ENCODE measurements around the gene SH3GL3.

The SH3GL3 gene

DNA sequence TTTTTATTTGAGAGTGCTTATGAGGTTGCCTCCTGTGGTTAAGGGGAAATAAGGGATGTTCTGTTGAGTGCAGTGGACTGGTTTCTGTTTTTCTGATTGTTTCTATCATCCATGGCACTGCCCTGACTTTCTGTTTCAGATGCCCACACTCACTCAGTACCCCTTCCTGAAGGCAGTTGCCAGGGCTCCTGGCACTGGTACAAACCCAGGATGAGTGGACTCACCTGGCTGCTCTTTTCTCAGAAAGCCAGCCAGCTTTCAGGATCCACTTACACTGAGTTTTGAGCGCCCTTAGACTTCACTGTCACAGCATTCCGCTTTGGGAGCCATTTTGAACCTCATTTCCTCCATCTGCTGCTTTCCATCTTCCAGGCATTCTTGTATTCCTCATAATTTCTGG, 150.9 kb downstream of the SH3GL3 start:
- Histone ChIP-seq H3K9me3 (ENCODE audit: control insufficient read depth in 5 of 5, low read length in 5 of 5) (no peaks in the 10 kb centered on the region), H3K4me1 (ENCODE audit: control insufficient read depth in 5 of 5, insufficient read depth in 5 of 5, low read length in 5 of 5) (no peaks in the 10 kb centered on the region), H3K9ac (ENCODE audit: low read length in 5 of 5) (no peak overlapping the region), H3K4me3 (ENCODE audit: low read depth in 1 of 5, low read length in 5 of 5) (no peak overlapping the region), H3K36me3 (ENCODE audit: control insufficient read depth in 5 of 5, insufficient read depth in 5 of 5, low read length in 5 of 5) (no peaks in the 10 kb centered on the region), H3K27me3 (ENCODE audit: control insufficient read depth in 5 of 5, insufficient read depth in 4 of 5, low read length in 5 of 5) (no peaks in the 10 kb centered on the region), H3K27ac (ENCODE audit: low read depth, low read length) (no peak overlapping the region)

DNA sequence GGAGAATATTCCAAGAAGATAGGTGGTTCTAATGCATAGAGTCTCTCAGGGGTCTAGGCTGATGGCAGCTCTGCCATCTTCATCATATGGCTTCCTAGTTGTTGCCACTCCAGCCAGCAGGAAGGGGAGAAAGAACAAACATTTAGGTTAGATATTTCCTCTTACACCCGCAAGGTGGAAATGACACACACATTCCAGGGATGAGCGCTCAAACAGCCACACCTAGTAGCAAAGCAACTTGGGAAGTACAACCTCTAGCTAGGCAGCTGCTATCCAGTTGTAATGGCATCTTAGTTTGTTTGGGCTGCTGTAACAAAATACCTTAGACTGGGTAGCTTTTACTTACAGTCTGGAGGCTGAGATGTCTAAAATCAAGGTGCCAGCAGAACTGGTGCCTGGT, 154.9 kb downstream of the SH3GL3 start:
- no peaks in the 10 kb centered on the region for H3K9me3 ChIP-seq (ENCODE audit: control insufficient read depth in 5 of 5, low read length in 5 of 5)
- H3K4me3 ChIP-seq (ENCODE audit: low read depth in 1 of 5, low read length in 5 of 5), result no peak overlapping the region
- no peaks in the 10 kb centered on the region for H3K36me3 ChIP-seq (ENCODE audit: control insufficient read depth in 5 of 5, insufficient read depth in 5 of 5, low read length in 5 of 5)
- H3K27ac ChIP-seq (ENCODE audit: low read depth, low read length), result no peak overlapping the region
- peaks cover 3 to 12% (median 12%) of the 10 kb centered on the region in 5 donors for H3K4me1 ChIP-seq (ENCODE audit: control insufficient read depth in 5 of 5, insufficient read depth in 5 of 5, low read length in 5 of 5)
- H3K27me3 ChIP-seq (ENCODE audit: control insufficient read depth in 5 of 5, insufficient read depth in 4 of 5, low read length in 5 of 5), result no peaks in the 10 kb centered on the region
- no peak overlapping the region for H3K9ac ChIP-seq (ENCODE audit: low read length in 5 of 5)

DNA sequence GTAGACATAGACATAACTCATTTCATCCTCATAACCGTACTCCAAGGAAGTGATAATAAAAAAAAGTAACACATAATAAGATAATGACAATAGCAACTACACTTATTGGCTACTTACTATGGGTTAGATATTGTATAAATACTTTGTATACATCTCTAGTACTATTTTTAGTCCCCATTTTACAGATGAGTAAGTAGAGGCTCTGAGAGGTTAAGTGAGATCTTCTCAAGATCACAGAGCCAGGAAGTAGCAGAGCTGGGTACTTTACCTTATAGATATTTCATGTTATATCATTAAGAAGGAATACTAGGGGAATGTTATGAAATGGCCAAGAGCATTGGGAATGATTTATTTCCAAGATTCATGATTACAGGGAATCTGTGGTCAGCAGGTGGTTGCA, 157.4 kb downstream of the SH3GL3 start:
- Histone ChIP-seq H3K4me1 (ENCODE audit: control insufficient read depth in 5 of 5, insufficient read depth in 5 of 5, low read length in 5 of 5) (peaks cover 3 to 12% (median 12%) of the 10 kb centered on the region in 5 donors), H3K36me3 (ENCODE audit: control insufficient read depth in 5 of 5, insufficient read depth in 5 of 5, low read length in 5 of 5) (no peaks in the 10 kb centered on the region), H3K4me3 (ENCODE audit: low read depth in 1 of 5, low read length in 5 of 5) (no peak overlapping the region), H3K9ac (ENCODE audit: low read length in 5 of 5) (no peak overlapping the region), H3K27ac (ENCODE audit: low read depth, low read length) (no peak overlapping the region), H3K27me3 (ENCODE audit: control insufficient read depth in 5 of 5, insufficient read depth in 4 of 5, low read length in 5 of 5) (no peaks in the 10 kb centered on the region), H3K9me3 (ENCODE audit: control insufficient read depth in 5 of 5, low read length in 5 of 5) (no peaks in the 10 kb centered on the region)

DNA sequence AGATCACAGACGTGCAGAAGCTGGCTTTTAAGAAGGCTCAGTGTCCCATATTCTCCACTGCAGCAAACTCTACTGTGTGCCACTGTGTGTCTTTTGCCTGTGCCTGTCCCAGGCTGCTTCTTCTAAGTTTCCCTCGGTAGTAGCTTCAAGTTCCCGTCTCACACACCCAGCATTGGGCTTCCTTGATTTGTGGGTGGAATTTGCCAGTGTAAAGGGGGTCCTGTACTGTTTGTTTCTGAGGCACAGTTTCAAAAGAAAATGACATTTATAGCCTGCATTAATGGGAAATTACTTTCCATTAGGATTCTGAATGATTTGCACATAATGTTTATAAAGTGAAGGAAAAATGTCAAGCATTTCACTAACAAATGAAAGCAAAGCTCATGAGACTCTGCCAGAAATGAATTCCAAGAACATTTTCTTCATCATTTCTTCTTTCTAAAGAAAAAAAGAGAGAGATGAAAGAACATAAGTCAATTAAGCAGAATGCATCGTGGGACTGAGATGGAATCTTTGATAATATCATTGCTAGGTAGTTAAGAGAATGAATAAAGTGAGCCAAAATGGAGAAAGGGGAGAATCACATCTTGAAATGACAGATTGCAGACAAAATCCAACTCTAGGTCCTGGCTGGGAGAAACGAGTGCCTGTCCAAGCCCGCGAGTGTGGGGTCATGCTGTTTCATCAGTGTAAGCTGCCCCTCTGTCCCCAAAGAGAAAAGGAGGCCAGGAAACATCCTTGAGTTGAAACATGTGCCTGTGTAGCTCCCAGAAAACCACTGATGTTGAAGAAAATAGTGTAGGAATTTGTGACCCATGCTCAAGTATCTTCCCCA, 158.2 kb downstream of the SH3GL3 start:
- Histone ChIP-seq H3K9ac (ENCODE audit: low read length in 5 of 5) (no peak overlapping the region), H3K27me3 (ENCODE audit: control insufficient read depth in 5 of 5, insufficient read depth in 4 of 5, low read length in 5 of 5) (no peaks in the 10 kb centered on the region), H3K4me1 (ENCODE audit: control insufficient read depth in 5 of 5, insufficient read depth in 5 of 5, low read length in 5 of 5) (peaks cover 3 to 12% (median 12%) of the 10 kb centered on the region in 5 donors), H3K27ac (ENCODE audit: low read depth, low read length) (no peak overlapping the region), H3K4me3 (ENCODE audit: low read depth in 1 of 5, low read length in 5 of 5) (peak overlapping the region in 2 of 5 donors; percentile 8 to 49), H3K36me3 (ENCODE audit: control insufficient read depth in 5 of 5, insufficient read depth in 5 of 5, low read length in 5 of 5) (no peaks in the 10 kb centered on the region), H3K9me3 (ENCODE audit: control insufficient read depth in 5 of 5, low read length in 5 of 5) (no peaks in the 10 kb centered on the region)

DNA sequence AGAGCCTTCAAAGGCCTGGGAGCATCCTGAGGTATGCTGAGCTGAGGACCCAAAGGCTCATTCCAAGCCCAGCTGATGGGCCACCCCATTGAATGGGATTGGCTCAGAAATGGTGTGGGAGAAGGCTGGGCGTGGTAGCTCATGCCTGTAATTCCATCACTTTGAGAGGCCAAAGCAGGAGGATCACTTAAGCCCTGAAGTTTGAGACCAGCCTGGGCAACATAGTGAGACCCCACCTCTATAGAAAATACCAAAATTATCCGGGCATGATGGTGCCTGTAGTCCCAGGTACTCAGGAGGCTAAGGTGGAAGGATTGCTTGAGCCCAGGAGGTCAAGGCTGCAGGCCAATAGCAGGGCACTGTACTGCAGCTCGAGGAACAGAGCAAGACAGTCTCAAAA, 163.0 kb downstream of the SH3GL3 start:
- Histone ChIP-seq H3K9ac (ENCODE audit: low read length in 5 of 5) (no peak overlapping the region), H3K36me3 (ENCODE audit: control insufficient read depth in 5 of 5, insufficient read depth in 5 of 5, low read length in 5 of 5) (no peaks in the 10 kb centered on the region), H3K9me3 (ENCODE audit: control insufficient read depth in 5 of 5, low read length in 5 of 5) (no peaks in the 10 kb centered on the region), H3K4me1 (ENCODE audit: control insufficient read depth in 5 of 5, insufficient read depth in 5 of 5, low read length in 5 of 5) (peaks cover 0 to 20% (median 6%) of the 10 kb centered on the region in 5 donors), H3K27ac (ENCODE audit: low read depth, low read length) (no peak overlapping the region), H3K4me3 (ENCODE audit: low read depth in 1 of 5, low read length in 5 of 5) (no peak overlapping the region), H3K27me3 (ENCODE audit: control insufficient read depth in 5 of 5, insufficient read depth in 4 of 5, low read length in 5 of 5) (no peaks in the 10 kb centered on the region)

DNA sequence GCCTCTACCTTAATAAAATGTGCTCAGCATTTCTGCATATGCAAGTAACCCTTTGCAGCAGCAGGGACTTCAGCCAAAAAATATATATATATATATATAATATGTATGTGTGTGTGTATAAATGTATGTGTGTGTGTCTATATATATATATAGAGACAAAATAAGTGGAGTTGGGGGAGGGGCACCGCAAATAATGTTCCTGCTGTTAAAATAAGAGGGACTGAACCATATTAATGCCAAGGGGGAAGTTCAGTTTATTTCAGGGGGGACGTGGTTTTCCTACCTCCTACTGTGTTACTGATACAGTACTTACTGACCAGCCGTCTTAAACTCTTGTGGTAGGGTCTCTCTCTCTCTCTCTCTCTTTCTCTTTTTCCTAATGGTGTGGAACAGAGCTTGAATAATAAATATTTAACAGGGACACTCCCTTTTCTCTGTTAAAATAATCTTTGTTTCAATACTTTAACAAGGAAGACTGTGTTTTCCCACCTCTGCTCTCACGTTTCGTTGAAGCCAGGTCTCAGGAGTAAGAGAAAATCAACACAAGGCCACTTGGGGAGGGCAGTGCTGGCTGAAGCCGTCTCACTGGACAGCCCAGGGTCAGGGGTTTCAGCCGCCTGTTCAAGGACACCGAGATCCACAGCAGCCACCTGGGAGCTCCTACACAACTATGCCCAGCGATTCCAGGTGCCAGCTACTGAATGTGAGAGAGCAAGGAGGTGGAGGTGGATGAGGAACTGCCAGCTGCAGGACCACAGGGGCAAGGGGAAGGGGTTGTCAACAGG, 164.0 kb downstream of the SH3GL3 start:
- Histone ChIP-seq H3K27me3 (ENCODE audit: control insufficient read depth in 5 of 5, insufficient read depth in 4 of 5, low read length in 5 of 5) (no peaks in the 10 kb centered on the region), H3K36me3 (ENCODE audit: control insufficient read depth in 5 of 5, insufficient read depth in 5 of 5, low read length in 5 of 5) (no peaks in the 10 kb centered on the region), H3K4me3 (ENCODE audit: low read depth in 1 of 5, low read length in 5 of 5) (no peak overlapping the region), H3K27ac (ENCODE audit: low read depth, low read length) (no peak overlapping the region), H3K4me1 (ENCODE audit: control insufficient read depth in 5 of 5, insufficient read depth in 5 of 5, low read length in 5 of 5) (peaks cover 0 to 14% (median 0%) of the 10 kb centered on the region in 5 donors), H3K9ac (ENCODE audit: low read length in 5 of 5) (no peak overlapping the region), H3K9me3 (ENCODE audit: control insufficient read depth in 5 of 5, low read length in 5 of 5) (no peaks in the 10 kb centered on the region)

DNA sequence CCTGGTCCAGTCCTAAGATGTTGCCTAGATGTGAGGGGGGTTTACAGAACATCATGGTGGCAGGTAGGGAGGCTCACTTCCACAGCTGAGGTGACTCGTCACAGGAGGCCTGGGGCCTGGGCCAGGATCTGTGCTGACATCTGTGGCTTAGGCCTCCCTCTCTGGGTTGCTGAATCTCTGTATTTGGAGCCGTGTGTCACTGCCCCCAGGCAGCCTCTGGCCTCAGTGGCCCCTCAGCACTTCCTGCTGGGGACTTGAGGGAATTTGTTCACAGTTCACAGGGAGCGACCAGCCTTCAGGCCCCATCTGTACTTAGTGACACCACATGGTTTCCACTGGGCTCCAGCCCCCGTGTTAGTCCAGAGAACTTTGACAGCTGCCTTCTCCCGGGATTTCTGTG, 165.1 kb downstream of the SH3GL3 start:
- H3K9ac ChIP-seq (ENCODE audit: low read length in 5 of 5), result no peak overlapping the region
- H3K4me3 ChIP-seq (ENCODE audit: low read depth in 1 of 5, low read length in 5 of 5), result no peak overlapping the region
- no peaks in the 10 kb centered on the region for H3K27me3 ChIP-seq (ENCODE audit: control insufficient read depth in 5 of 5, insufficient read depth in 4 of 5, low read length in 5 of 5)
- H3K36me3 ChIP-seq (ENCODE audit: control insufficient read depth in 5 of 5, insufficient read depth in 5 of 5, low read length in 5 of 5), result no peaks in the 10 kb centered on the region
- no peak overlapping the region for H3K27ac ChIP-seq (ENCODE audit: low read depth, low read length)
- H3K4me1 ChIP-seq (ENCODE audit: control insufficient read depth in 5 of 5, insufficient read depth in 5 of 5, low read length in 5 of 5), result peaks cover 0 to 14% (median 0%) of the 10 kb centered on the region in 5 donors
- H3K9me3 ChIP-seq (ENCODE audit: control insufficient read depth in 5 of 5, low read length in 5 of 5), result no peaks in the 10 kb centered on the region

DNA sequence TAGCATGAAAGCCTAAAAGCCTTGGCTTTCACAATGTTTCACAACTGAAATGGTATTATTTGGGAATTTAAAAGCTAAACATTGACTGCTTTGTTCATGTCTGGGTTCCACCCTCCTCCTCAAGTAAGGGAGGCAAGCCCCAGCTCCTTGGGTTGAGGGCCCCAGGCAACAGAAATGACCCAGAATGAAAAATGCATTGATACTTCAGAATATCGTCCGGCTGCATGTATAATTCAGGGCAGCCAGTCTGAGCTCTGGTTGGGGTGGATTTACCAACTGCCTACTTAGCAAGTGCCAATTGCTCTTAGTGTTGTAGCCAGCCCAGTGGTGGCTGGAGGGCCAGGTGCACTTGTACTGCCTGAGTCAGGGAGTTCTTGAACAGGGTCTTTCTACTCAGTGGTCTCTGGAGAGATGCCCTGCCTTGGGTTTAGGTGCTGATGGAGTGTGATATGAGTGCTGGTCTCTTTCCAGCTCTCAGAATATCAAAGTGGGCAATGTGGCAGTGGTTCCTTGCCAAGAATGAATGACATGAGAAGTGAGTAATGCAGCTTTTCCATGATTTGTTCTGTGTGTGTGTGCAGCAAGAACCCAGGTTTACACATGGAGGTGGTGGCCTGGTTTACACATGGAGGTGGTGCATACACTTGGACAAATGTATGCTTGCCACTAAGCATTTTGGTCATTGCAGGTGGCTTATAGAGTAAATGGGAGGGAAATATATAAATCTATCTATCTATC, 165.9 kb downstream of the SH3GL3 start:
- Histone ChIP-seq H3K4me1 (ENCODE audit: control insufficient read depth in 5 of 5, insufficient read depth in 5 of 5, low read length in 5 of 5) (peaks cover 0 to 14% (median 2%) of the 10 kb centered on the region in 5 donors), H3K27me3 (ENCODE audit: control insufficient read depth in 5 of 5, insufficient read depth in 4 of 5, low read length in 5 of 5) (no peaks in the 10 kb centered on the region), H3K9me3 (ENCODE audit: control insufficient read depth in 5 of 5, low read length in 5 of 5) (no peaks in the 10 kb centered on the region), H3K27ac (ENCODE audit: low read depth, low read length) (no peak overlapping the region), H3K9ac (ENCODE audit: low read length in 5 of 5) (no peak overlapping the region), H3K36me3 (ENCODE audit: control insufficient read depth in 5 of 5, insufficient read depth in 5 of 5, low read length in 5 of 5) (no peaks in the 10 kb centered on the region), H3K4me3 (ENCODE audit: low read depth in 1 of 5, low read length in 5 of 5) (no peak overlapping the region)

DNA sequence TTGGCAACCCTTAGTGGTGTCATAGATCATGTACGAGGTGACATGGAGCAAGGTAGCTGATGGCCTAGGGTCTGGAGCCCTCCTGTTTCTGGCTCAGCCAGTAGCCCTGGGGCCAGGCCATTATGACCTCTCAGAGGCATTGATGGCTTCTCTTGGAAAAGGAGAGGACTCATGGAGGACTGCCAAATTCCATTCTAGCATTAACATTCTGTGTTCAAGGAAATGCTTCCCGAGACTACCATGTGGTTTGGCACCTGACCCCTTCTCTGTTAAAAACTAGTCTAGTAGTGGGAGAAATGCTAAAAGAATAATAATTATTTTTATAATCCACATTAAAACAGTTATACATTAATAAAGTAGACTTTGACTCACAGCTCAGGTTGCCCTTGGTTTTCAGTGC, 166.6 kb downstream of the SH3GL3 start:
- Histone ChIP-seq H3K27me3 (ENCODE audit: control insufficient read depth in 5 of 5, insufficient read depth in 4 of 5, low read length in 5 of 5) (no peaks in the 10 kb centered on the region), H3K4me3 (ENCODE audit: low read depth in 1 of 5, low read length in 5 of 5) (no peak overlapping the region), H3K36me3 (ENCODE audit: control insufficient read depth in 5 of 5, insufficient read depth in 5 of 5, low read length in 5 of 5) (no peaks in the 10 kb centered on the region), H3K27ac (ENCODE audit: low read depth, low read length) (no peak overlapping the region), H3K9me3 (ENCODE audit: control insufficient read depth in 5 of 5, low read length in 5 of 5) (no peaks in the 10 kb centered on the region), H3K9ac (ENCODE audit: low read length in 5 of 5) (no peak overlapping the region), H3K4me1 (ENCODE audit: control insufficient read depth in 5 of 5, insufficient read depth in 5 of 5, low read length in 5 of 5) (peaks cover 0 to 14% (median 2%) of the 10 kb centered on the region in 5 donors)

DNA sequence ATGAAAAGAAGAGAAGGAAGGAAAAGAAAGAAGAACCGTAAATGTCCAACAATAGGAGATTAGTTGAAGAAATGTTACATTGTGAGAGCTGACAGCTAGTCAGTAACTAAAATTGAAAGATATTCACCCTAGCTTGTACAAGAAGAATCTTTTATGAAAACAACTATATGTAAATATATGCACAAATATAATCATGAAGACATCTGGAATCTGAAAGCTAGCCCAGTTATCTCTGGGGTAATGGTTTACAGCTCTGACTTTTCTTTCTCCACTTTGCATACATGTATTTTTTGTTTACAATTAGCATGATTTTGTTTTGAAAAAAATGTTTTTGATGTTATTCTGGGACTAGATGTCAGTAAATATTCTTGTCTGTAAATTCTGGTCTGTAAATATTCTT, 169.7 kb downstream of the SH3GL3 start:
- Histone ChIP-seq H3K9ac (ENCODE audit: low read length in 5 of 5) (no peak overlapping the region), H3K9me3 (ENCODE audit: control insufficient read depth in 5 of 5, low read length in 5 of 5) (no peaks in the 10 kb centered on the region), H3K27me3 (ENCODE audit: control insufficient read depth in 5 of 5, insufficient read depth in 4 of 5, low read length in 5 of 5) (no peaks in the 10 kb centered on the region), H3K27ac (ENCODE audit: low read depth, low read length) (no peak overlapping the region), H3K36me3 (ENCODE audit: control insufficient read depth in 5 of 5, insufficient read depth in 5 of 5, low read length in 5 of 5) (no peaks in the 10 kb centered on the region), H3K4me3 (ENCODE audit: low read depth in 1 of 5, low read length in 5 of 5) (no peak overlapping the region), H3K4me1 (ENCODE audit: control insufficient read depth in 5 of 5, insufficient read depth in 5 of 5, low read length in 5 of 5) (peaks cover 0 to 14% (median 2%) of the 10 kb centered on the region in 5 donors)
